HG03097 (cell line): ENCODE measurements around the gene PRAF2.

Experiments
- ATAC-seq: cut with Tn5 transposase; IDR thresholded peaks from one replicate; pipeline ENCODE4 v1.9.1; 2021; ENCODE audit not compliant: unreplicated experiment, low FRiP score

The PRAF2 gene, protein sequence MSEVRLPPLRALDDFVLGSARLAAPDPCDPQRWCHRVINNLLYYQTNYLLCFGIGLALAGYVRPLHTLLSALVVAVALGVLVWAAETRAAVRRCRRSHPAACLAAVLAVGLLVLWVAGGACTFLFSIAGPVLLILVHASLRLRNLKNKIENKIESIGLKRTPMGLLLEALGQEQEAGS

DNA sequence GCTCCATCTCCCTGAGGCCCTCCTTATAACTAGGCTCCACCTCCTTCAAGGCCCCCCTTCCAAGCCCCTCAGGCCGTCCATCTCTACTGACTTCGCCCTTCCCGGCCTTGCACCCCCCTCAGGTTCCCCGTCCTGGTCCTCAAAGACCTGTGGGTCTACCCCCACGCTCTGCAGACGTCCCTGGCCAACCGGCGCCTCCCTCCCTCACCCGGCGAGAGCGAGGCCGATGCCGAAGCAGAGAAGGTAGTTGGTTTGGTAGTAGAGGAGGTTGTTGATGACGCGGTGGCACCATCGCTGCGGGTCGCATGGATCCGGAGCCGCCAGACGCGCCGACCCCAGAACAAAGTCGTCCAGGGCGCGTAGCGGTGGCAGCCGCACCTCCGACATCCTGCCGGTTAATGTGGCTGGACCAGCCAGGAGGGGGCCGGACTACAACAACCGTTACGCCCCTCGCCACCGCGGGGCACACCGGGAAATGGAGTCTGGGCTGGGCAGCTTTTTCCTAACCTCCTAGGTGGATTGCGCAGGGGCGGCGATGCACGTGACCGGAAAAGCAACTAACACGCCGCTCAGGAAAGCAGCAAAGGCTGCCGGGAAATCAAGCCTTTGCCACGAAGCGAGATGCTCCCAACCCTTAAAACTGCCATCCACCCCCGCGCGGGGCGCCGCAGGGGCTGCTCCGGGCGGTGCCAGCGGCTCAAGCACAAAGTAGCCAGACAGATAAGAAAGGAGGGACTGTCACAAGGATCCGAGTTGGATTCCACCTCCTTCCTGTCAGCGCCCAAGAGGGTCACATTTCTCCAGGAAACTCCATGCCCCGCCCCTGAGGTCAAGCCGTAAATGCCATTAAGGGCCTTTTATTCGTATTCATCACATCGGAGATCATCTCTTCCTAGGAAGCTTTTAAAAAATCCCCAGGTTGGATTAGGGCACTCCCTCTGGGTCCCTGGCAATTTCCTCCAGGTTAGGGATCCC lies at the start of gene PRAF2:
Gene PRAF2 (minus strand): TSS at position 402 of the 975 bp plus-strand sequence. CDS start 15 bp downstream, at position 387.
- peak; percentile 67 for ATAC-seq

DNA sequence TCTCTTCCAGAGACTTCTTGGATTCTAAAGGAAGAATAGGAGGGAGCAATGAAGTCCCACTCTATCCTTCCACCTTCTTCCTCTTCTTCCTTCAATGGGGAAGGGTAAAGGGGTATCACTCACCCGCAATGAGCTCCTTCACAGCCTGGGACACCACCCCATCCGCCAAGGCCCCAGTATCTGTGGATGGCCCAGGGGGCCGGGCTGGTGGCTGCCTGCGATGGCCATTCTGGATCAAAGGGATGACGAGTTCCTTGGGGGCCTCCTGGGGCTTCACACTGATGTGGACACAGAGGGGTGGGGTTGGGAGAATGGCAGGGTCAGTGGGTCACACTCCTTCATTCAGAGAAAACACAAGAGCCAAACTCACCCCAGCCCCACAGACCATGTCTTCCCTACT lies 48.7 kb upstream of the PRAF2 start:
- ATAC-seq: no peak

GRCh38 chrX:49120091-49120490 lies 46.3 kb upstream of the PRAF2 start:
- no peak for ATAC-seq

DNA sequence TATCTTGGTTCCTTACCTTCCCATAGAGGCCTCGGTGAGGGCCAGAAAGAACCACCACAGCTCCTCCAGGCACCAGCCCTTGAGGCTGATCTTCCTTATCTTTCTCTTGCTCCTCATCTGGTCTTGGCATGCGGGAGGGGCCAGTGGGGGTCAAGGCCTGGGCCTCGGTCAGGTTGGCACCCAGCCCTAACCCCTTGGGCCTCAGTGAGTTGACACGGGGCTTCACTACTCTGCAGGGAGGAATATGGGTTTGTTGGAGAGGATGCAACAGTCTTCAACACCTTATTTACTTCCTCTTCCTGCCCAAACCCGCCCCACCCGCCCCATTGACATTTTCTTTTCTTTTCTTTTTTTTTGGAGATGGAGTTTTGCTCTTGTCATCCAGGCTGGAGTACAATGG lies 43.8 kb upstream of the PRAF2 start:
- ATAC-seq: no peak

- no peak for ATAC-seq
These were observed 42.9 kb upstream of the PRAF2 start for GRCh38 chrX:49116716-49117115.

DNA sequence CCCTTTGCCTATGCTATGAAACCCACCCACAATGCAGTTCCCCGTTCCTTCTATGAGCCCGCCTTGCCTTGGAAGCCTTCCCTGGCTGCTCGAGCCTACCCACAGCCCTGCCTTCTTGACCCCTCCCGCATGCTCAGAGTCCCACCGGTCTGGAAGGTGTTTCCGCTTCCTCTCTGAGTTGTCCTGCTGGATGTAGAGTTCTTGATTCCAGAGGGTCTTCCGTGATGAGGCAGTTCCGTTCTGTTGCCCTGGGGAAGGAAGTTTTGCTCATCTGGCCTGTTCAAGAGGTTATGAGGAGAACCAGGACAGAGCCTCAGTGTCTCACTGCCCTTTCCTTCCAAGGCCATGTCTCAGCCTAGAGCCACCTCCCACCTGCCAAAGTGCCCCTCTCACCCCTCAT lies 42.3 kb upstream of the PRAF2 start:
- ATAC-seq: no peak

DNA sequence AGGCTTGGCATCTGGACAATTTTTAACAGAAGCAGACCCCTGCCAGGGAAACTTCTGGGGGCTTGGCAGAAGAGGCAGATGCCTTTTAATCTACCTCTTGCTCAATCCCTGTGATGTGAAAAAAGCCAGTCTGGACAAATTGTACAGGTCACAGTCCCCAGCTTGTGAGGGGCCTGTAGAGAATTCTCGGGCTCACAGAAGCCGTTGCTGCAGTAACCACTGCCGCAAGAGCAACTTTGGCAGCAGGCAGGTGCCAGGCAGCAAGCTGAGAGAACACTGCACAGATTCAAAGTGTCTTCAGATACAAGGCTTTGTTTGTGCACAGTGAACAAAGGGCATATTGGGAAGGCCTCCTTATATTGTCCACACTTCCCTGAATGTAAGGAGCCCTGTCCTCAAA lies 38.0 kb upstream of the PRAF2 start:
- ATAC-seq: no peak

GRCh38 chrX:49110417-49110816 lies 36.6 kb upstream of the PRAF2 start:
- ATAC-seq: no peak

DNA sequence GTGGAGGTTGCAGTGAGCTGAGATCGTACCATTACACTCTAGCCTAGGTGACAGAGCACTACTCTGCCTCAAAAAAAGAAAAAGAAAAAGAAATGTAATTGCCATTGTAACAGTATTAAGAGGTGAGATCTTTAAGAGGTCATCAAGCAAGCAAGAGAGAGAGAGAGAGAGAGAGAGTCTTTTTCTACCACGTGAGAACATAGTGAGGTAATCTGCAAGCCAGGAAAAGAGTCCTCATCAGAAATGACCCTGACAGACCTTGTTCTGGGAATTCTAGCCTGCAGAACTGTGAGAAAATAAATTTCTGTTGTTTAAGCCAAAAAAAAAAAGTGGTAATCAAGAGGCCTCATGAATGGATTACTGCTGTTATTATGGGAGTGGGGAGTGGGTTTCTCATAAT lies 34.8 kb upstream of the PRAF2 start:
- ATAC-seq: no peak

DNA sequence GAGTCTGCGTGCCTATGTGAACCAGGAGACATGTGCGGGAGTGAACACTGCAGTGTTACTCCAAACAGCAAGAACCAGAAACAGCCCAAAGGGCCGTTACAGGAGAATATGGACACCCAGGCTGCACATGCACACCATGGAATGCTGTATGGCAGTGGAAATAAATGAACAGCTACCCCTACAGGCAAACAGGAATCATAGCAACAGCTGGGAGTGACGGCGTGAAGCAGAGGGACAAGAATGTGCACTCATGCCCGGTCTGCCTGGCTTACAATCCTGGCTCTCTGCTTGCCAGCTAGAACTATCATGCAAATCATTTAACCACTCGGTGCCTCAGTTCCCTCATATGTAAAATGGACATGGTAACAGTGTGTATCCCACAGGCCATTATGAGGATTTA lies 33.1 kb upstream of the PRAF2 start:
- no peak for ATAC-seq

DNA sequence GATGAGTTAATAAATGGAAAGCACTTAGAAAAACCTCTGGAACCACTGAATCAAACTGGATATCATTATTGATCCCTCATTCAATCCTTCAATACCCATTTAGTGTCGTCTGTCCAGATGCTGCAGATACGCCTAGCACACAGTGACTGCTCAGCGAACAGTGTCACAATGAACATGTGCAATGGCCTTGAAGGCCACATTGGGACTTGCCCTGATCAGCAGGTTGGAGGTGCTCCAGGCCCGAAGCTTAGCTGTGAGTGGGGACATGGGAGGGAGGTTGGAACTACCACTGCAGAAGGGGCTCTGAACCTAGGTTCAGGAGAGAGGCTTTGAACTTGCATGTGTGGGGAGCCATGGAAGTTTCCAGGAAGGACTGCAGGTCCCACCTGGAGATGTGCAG lies 32.5 kb upstream of the PRAF2 start:
- ATAC-seq: no peak

GRCh38 chrX:49103637-49104036 lies 29.8 kb upstream of the PRAF2 start:
- ATAC-seq: no peak

GRCh38 chrX:49102190-49102589 lies 28.4 kb upstream of the PRAF2 start:
- no peak for ATAC-seq

DNA sequence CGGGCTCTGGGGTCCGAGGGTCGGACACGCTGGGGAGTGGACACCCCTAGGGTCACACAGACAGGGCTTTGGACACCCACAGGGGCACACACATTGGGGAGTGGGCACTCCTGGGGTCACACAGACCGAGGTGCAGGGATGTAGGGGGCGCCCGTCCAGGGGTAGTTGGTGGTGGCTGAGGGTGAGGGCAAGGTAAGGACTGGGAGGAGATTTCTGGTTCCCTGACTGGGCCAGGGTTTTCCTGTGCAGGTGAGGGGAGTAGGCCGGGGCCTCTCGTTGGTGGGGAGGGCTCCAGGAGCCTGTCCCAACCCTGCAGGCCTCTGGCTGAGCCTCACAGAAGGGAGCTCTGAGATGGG lies 27.8 kb upstream of the PRAF2 start:
- peak; percentile 4 for ATAC-seq

- peak; percentile 87 for ATAC-seq
These were observed 27.2 kb upstream of the PRAF2 start for GRCh38 chrX:49100704-49101628.

DNA sequence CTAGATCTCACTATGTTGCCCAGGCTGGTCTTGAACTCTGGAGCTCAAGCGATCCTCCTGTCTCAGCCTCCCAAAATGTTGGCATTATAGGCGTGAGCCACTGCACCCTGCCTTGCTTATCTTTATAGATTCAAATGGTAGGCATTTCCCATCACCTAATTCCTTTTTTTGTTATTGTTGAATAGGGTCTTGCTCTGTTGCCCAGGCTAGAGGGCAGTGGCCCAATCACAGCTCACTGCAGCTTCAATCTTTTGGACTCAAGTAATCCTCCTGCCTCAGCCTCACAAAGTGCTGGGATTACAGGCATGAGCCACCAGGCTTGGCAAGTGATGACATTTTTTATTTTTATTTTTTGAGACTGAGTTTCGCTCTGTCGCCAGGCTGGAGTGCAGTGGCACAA lies 22.6 kb upstream of the PRAF2 start:
- ATAC-seq: no peak

GRCh38 chrX:49089553-49089952 lies 15.8 kb upstream of the PRAF2 start:
- no peak for ATAC-seq

DNA sequence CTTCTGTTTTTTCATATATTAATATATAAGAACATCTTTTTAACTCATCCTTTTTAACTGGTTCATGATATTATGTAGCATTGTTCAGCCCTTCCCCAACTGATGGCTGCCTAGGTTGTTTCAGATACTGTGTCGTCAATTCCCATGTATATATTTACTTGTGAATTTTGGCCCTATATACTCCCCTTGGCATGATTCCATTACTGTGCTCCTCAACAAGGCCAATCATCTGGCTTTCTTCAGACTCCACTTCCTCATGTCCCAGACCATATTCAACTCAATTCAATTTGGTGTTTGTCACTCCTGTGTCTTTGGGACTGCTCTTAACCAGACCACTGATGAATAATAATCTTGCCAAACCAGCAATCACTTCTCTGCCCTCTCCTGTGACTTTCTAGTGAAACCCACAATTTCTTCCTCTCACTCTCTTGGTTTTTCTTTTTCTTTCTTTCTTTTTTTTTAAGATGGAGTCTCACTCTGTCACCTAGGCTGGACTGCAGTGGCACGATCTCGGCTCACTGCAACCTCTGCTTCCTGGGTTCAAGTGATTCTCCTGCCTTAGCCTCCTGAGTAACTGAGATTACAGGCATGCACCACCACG lies 8.6 kb upstream of the PRAF2 start:
- no peak for ATAC-seq

- no peak for ATAC-seq
These were observed 6.0 kb upstream of the PRAF2 start, which contains the start of gene WDR45 for GRCh38 chrX:49079489-49080428. Gene WDR45, minus strand, starts transcription at chrX:49079887. Its CDS starts 1,792 bp downstream, at chrX:49078095.
